Right cardiac atrium (tissue), 5 donors: ENCODE data around the gene TAF7L. TPM values are rescaled to one million over a fixed set of nuclear protein-coding genes. Genes with fewer than 3 reads are reported as not detected.
"Not testable (repeated sequence)": the region's sequence is repeated elsewhere in the genome, so short reads cannot be mapped to it uniquely, and the experiment has no call there.

ENCODE experiments used
- ATAC-seq, 2 donors: fragments of 200-7000 bp; cut with Tn5 transposase; one replicate each; pipeline versions ENCODE4 v1.8.0 to v1.9.1; 2020; ENCODE audit warnings: moderate library complexity in 2 of 2, mild to moderate bottlenecking in 1 of 2
- DNase-seq, 3 donors: peaks; one replicate each; pipeline ENCODE4 v3.0.0-alpha.2; 2020
- H3K27ac ChIP-seq: one replicate; pipeline ENCODE4 v1.5.1; 2013; ENCODE audit warnings: mild to moderate bottlenecking, low read length, control low read depth, moderate library complexity
- H3K27me3 ChIP-seq: one replicate; pipeline ENCODE4 v1.6.1; 2013; ENCODE audit not compliant: control insufficient read depth, insufficient read depth
- H3K4me1 ChIP-seq: one replicate; pipeline ENCODE4 v1.6.1; 2013; ENCODE audit warnings: low read length; ENCODE audit not compliant: control insufficient read depth, insufficient read depth
- H3K4me3 ChIP-seq: one replicate; pipeline ENCODE4 v1.5.1; 2013; ENCODE audit warnings: low read length, control low read depth
- H3K9me3 ChIP-seq: one replicate; pipeline ENCODE4 v1.6.1; 2013; ENCODE audit warnings: low read length; ENCODE audit not compliant: control insufficient read depth
- WGBS: extraction: QIAGEN DNeasy Blood & Tissue Kit; methylation state at CpG from one replicate; pipeline ENCODE4 v1.1.7; 2013; 5-methylcytosine and 5-hydroxymethylcytosine counted together
- intact Hi-C, 4 donors: fragments of 100-400 bp; cut with DNase I; formaldehyde crosslinking; loops; one replicate each; pipeline versions ENCODE4 v1.11.0 to v1.14.0; 2022 to 2023
- long read RNA-seq, 4 donors: library from polyadenylated mRNA; unstranded; transcript quantifications; one replicate each; pipeline ENCODE4 v2.0.0, GENCODE V29; 2020 to 2021
- polyA plus RNA-seq: library from polyadenylated mRNA; stranded (reverse); fragments of 200-250 nt; gene quantifications from one replicate; pipeline ENCODE4 v1.2.3, GENCODE V29; 2013
- total RNA-seq, 4 donors: library from RNA; stranded (reverse); fragmentation: NEBNext Ultra II Directional; extraction: Animal tissue kit (Norgen Biotek cat#: 25700); gene quantifications; one replicate each; pipeline ENCODE4 v1.2.1, GENCODE V29; 2021
- donor health status: healthy with polysubstance abuse.
- donor health status: DM: no; HTN: yes; CAD: no.
- donor health status: DM: no; HTN: no; CAD: no.
- donor health status: DM: no; HTN: yes; CAD: no; lungs with severe emphysema.
- donor health status: DM: yes; HTN: yes; CAD: no.

Gene TAF7L
- total RNA-seq (not detected), polyA plus RNA-seq (not detected)
- long read RNA-seq, donor 1, result 0 reads
- long read RNA-seq, donor 2, result 0 reads
- long read RNA-seq, donor 3, result 0 reads
- long read RNA-seq, donor 4, result 0 reads

GRCh38 chrX:101290957-101291603 is at the start of gene TAF7L:
Gene TAF7L, minus strand, starts transcription at chrX:101291334. Its CDS starts 3,791 bp downstream, at chrX:101287543.
- 13% methylated on average over 75 of the region's 75 CpGs for WGBS
- no peaks in the 10 kb centered on the region for H3K9me3 ChIP-seq
- H3K4me3 ChIP-seq, result peak within 1 kb of the TSS; percentile 12
- intact Hi-C loops, result no loop called here
- H3K4me1 ChIP-seq, result no peaks in the 10 kb centered on the region
- no peaks in the 10 kb centered on the region for H3K27me3 ChIP-seq
- ATAC-seq, result peak in 1 of 2 donors; percentile 26
- peak in 2 of 3 donors; percentile 13 to 41 for DNase-seq
- no peak within 1 kb of the TSS for H3K27ac ChIP-seq

DNA sequence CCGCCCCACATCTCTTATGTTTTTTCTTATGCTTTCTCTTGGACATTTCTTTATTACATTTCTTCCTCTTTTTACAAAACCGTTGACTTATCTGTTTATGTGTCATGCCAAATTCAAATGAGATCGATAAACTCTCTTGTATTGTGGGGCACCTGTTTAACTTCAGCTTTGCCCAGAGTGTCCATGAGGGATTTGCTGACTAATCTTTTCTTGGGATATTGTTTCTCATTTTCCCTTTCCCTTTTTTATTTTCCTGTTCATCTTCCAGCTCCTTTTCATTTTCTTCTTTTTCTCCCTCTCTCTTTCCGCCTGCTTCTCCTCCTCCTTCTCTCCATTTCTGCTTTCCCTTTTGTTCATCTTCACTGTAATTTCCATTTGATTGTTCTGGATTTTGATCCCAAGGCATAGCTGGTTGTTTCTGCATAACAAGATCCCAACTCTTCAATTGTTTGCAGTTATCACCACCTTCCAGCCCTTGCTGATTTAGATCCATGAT is 46.7 kb upstream of the TAF7L start:
- no peaks in the 10 kb centered on the region for H3K4me1 ChIP-seq
- 84% methylated on average over 4 of the region's 4 CpGs for WGBS
- H3K4me3 ChIP-seq, result no peak overlapping the region
- no peak for ATAC-seq
- intact Hi-C loops, result no loop called here
- no peak overlapping the region for H3K27ac ChIP-seq
- no peak for DNase-seq
- H3K27me3 ChIP-seq, result no peaks in the 10 kb centered on the region
- no peaks in the 10 kb centered on the region for H3K9me3 ChIP-seq

DNA sequence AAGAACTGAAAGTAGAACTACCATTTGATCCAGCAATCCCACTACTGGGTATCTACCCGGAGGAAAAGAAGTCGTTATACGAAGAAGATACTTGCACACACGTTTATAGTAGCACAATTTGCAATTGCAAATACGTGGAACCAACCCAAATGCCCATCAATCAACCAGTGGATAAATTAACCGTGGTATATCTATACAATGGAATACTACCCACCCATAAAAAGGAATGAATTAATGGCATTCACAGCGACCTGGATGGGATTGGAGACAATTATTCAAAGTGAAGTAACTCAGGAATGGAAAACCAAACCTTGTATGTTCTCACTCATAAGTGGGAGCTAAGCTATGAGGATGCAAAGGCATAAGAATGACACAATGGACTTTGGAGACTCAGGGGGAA is 43.2 kb upstream of the TAF7L start:
- H3K27me3 ChIP-seq, H3K4me3 ChIP-seq, H3K4me1 ChIP-seq, H3K27ac ChIP-seq, DNase-seq, ATAC-seq, intact Hi-C loops, H3K9me3 ChIP-seq: not testable (repeated sequence)
- 68% methylated on average over 7 of the region's 7 CpGs for WGBS

DNA sequence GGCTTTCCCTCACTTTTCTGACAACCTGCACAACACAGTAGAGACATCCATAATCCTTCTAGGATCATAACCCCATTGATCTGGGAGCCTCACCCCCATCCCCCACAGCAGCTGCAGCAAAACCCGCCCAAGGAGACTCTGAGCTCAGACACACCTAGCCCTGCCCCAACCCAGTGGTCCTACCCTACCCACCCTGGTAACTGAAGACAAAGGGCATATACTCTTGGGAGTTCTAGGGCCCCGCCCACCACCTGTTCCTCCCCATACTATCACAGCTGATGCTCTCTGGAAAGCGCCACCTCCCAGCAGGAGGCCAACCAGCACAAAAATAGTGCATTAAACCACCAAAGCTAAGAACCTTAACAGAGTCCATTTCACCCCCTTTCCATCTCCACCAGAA is 35.5 kb upstream of the TAF7L start:
- H3K4me1 ChIP-seq, H3K27ac ChIP-seq, intact Hi-C loops, H3K27me3 ChIP-seq, H3K9me3 ChIP-seq, H3K4me3 ChIP-seq, DNase-seq, ATAC-seq: not testable (repeated sequence)
- 86% methylated on average over 3 of the region's 3 CpGs for WGBS

DNA sequence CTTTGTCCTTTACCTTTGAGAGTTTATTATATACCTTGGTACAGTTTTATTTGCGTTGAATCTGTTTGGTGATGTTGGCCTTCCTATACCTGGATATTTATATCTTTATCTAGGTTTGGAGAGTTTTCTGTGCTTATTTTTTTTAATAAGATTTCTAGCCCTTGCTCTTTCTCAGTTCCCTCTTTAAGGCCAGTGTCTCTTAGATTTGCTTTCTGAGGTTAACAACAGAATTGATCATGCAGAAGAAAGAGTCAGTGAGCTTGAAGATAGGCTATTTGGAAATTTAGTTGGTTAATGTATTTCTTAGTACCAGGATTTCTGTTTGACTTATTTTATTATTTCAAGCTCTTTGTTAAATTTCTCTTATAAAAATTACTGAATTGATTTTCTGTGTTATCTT is 12.7 kb upstream of the TAF7L start:
- no peak overlapping the region for H3K27ac ChIP-seq
- no peaks in the 10 kb centered on the region for H3K9me3 ChIP-seq
- 96% methylated on average over 1 of the region's 1 CpG for WGBS
- H3K27me3 ChIP-seq, result no peaks in the 10 kb centered on the region
- intact Hi-C loops, result no loop called here
- DNase-seq (no peak), ATAC-seq (no peak)
- no peak overlapping the region for H3K4me3 ChIP-seq
- no peaks in the 10 kb centered on the region for H3K4me1 ChIP-seq

DNA sequence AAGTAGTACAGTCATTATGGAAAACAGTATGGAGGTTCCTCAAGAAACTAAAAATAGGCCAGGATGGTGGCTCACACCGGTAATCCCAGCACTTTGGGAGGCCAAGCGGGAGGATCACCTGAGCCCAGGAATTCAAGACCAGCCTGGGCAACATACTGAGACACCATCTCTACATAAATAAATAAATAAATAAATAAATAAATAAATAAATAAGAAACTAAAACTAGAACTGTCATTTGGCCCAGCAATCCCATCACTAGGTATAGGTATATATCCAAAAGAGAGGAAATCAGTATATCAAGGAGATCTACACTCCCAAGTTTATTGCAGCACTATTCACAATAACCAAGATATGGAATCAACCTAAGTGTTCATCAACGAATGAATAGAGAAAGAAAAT is 4.5 kb upstream of the TAF7L start:
- H3K27ac ChIP-seq, H3K4me3 ChIP-seq, H3K27me3 ChIP-seq, intact Hi-C loops, H3K4me1 ChIP-seq, ATAC-seq, DNase-seq, H3K9me3 ChIP-seq: not testable (repeated sequence)
- WGBS, result 93% methylated on average over 3 of the region's 3 CpGs

- DNase-seq (no peak), ATAC-seq (no peak)
- 13% methylated on average over 2 of the region's 2 CpGs for WGBS
- Histone ChIP-seq H3K27me3 (no peaks in the 10 kb centered on the region), H3K27ac (no peak overlapping the region), H3K4me1 (no peaks in the 10 kb centered on the region), H3K4me3 (no peak overlapping the region), H3K9me3 (no peaks in the 10 kb centered on the region)
- intact Hi-C loops, result loop anchor here in 1 of 4 donors (10.0 kb wide), 1 partner anchor 603 kb away; no protein-coding TSS in a partner anchor
These were observed 3.7 kb downstream of the TAF7L start for GRCh38 chrX:101287402-101287801.

GRCh38 chrX:101276238-101276637 is 14.9 kb downstream of the TAF7L start:
- Histone ChIP-seq H3K9me3 (no peaks in the 10 kb centered on the region), H3K27me3 (no peaks in the 10 kb centered on the region), H3K4me3 (no peak overlapping the region), H3K4me1 (no peaks in the 10 kb centered on the region), H3K27ac (no peak overlapping the region)
- intact Hi-C loops, result no loop called here
- no peak for DNase-seq
- no peak for ATAC-seq
- 86% methylated on average over 2 of the region's 2 CpGs for WGBS

GRCh38 chrX:101274198-101274597 is 16.9 kb downstream of the TAF7L start:
- Histone ChIP-seq H3K4me3 (no peak overlapping the region), H3K9me3 (no peaks in the 10 kb centered on the region), H3K27me3 (no peaks in the 10 kb centered on the region), H3K4me1 (no peaks in the 10 kb centered on the region), H3K27ac (no peak overlapping the region)
- intact Hi-C loops, result no loop called here
- no peak for ATAC-seq
- DNase-seq, result no peak
- 94% methylated on average over 6 of the region's 6 CpGs for WGBS

- WGBS, result 62% methylated on average over 5 of the region's 5 CpGs
- Histone ChIP-seq H3K4me3 (no peak overlapping the region), H3K27me3 (no peaks in the 10 kb centered on the region), H3K27ac (no peak overlapping the region), H3K4me1 (no peaks in the 10 kb centered on the region), H3K9me3 (no peaks in the 10 kb centered on the region)
- intact Hi-C loops, result no loop called here
- no peak for DNase-seq
- ATAC-seq, result no peak
These were observed 25.2 kb downstream of the TAF7L start for GRCh38 chrX:101265869-101266428.

DNA sequence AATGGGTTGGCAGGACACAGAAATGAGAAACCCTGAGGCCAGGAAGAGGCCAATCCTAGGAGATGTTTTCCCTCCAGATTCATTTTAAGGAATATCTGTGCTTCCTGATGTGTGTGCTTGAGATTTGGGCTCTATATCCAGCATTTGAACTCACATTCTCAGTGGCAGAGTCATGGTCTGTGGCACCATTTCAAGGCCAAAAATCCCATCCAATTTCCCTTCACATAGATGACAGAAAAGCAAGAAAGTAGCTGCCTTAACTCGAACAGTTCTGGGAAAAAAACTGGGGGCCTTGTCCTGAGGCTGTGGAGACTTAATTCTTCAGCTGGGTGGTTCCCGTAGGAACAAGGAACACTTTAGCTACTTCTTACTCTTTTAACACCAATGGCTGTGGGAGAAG is 27.4 kb downstream of the TAF7L start:
- Histone ChIP-seq H3K4me1 (no peaks in the 10 kb centered on the region), H3K27ac (no peak overlapping the region), H3K9me3 (no peaks in the 10 kb centered on the region), H3K4me3 (no peak overlapping the region), H3K27me3 (no peaks in the 10 kb centered on the region)
- WGBS, result 65% methylated on average over 2 of the region's 2 CpGs
- no peak for DNase-seq
- no peak for ATAC-seq
- intact Hi-C loops, result no loop called here
